DMS114 treated with DMSO at 0.1 percent for 48 hours (cell line): ENCODE results near the gene CADM1.

Experiments used
- DNase-seq: peaks from one replicate; lab custom pipeline; 2025; ENCODE audit not compliant: unreplicated experiment; lab: John Stamatoyannopoulos, UW

The CADM1 gene

DNA sequence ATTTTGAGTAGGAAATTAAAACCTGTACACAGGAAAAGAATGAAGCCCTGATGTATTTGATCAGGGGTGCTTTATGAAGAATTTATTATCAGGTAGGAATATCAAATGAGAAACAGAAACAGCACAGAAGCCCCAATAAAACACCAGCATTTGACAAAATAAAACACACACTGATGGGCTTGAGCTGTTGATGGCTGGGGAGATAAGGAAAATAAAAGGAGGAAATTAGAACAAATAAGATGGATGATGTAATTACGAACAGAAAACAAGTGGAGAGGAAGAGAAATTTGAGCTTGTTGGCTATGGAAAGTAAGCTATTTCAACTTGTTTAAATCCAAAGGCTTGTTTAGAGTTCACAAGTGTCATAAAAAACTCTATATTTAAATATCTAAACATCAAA is 213.7 kb downstream of the CADM1 start:
- no peak for DNase-seq

GRCh38 chr11:115287266-115287665 is 216.9 kb downstream of the CADM1 start:
- DNase-seq: no peak

DNA sequence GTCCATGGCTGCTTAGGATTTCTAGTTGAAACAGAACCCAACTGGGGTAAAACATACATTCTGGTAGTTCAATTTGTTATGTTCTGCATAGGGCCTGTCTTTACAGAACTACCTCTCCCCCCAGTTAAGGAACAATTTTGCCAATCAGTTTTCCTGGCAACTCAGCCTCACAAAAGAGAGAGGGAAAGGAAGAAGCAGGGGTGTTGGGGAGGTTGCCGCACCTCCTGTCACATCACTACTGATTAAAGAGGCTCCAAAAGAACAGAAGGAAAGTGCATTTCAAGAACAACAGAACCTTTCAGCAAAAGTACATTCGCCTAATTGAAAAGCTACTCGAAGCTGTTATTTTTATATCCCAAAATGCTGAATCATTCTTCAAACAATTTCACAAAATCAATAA is 217.6 kb downstream of the CADM1 start:
- no peak for DNase-seq

DNA sequence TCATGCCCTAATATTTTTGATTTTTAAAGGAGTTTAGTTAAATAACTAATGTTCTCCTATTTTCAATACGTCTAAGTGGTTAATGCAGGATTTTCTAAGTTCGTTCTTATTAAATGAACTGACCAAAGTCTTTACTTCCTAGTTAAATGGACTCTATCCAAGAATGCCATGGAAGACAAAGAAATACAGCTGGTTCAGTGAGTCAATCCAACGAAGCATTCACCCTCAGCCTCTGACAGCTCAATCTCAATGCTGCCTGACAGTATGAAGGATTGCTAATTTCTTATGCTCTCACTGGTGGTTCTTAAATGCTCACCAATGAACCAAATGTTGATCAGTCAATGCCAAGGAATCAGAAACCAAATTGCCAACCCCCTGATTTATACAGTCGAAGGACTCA is 219.4 kb downstream of the CADM1 start:
- no peak for DNase-seq

GRCh38 chr11:115282923-115283322 is 221.3 kb downstream of the CADM1 start:
- DNase-seq: no peak

- DNase-seq: no peak
These were observed 223.4 kb downstream of the CADM1 start for GRCh38 chr11:115280775-115281174.

DNA sequence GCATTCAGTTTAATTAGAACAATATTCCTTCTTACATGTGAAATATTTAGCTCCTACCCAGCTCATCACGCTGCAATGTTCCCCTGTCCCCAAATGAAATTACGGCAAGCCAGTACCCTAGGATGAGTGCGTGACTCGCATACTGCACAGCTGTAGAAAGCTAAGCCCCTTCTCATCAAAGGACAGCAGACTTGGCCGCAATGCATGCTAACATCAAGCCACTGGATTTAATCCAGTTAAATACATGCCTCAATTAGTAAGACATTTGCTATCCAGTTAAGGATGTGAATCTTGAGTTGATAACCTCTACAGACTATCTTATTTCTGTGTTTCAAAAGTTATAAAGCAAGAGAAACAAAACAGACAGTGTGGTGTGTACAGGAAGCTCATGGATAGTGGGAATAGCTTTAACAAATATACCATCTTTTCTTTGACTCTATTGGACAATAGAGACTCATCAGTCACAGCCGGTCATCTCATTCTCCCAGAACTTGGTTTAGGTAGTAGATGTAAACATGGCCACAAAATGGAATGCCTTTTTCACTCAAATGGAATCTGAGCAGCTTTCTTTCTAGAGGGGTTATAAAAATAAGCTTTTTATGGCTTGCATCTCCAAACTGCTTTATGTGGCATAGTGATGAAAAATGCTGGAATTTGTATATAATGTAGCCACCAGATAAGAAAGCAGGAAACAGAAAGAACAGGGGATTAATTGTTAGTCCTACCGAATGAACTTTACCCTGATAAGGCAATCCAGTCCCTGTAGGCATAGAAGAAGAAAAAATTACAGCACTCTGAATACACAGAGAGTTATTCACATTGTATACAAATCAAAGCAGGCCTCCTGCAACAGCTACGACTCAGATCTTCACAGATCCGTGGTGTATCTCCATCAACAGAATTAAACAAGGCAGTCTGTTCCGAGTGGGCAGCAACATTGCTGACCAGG is 224.1 kb downstream of the CADM1 start:
- no peak for DNase-seq

GRCh38 chr11:115276799-115277198 is 227.4 kb downstream of the CADM1 start:
- no peak for DNase-seq

GRCh38 chr11:115276191-115276590 is 228.0 kb downstream of the CADM1 start:
- DNase-seq: no peak

- DNase-seq: no peak
These were observed 229.2 kb downstream of the CADM1 start for GRCh38 chr11:115275045-115275444.

- no peak for DNase-seq
These were observed 231.3 kb downstream of the CADM1 start for GRCh38 chr11:115272925-115273324.

GRCh38 chr11:115271643-115272042 is 232.6 kb downstream of the CADM1 start:
- DNase-seq: no peak

DNA sequence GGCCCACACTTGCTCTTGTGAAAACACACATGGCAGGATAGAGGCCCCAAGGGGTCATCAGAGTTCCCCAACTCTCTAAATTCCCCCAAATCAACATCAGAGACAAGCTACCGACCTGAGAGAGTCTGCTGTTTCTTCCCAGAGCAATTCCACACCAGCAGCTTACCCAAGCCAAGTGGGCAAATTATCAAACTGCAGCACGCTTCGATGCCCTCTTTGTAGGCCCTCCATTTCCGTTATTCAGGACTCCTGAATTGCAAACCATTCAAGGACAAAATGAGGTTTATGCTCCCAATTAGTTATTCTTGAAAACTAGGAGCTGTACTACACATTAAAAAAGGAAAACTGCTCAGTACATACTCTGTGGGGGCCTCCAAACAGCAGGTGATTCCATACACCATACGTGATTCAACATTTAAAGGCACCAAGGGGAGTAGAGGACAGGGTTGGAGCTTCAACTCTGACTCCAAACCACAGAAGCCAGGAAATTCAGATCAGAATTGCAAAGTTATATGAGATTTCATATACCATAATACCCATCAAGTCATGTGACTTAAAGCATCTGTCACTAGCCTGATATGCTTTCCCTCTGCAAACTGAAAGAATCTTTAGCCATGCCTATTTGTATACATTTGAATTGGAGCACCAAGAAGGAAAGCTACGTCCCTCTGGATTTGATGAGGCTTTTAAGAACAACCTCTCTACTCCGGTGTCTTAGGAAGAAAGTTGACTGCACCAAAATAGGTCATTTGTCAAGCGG is 234.8 kb downstream of the CADM1 start:
- no peak for DNase-seq

DNA sequence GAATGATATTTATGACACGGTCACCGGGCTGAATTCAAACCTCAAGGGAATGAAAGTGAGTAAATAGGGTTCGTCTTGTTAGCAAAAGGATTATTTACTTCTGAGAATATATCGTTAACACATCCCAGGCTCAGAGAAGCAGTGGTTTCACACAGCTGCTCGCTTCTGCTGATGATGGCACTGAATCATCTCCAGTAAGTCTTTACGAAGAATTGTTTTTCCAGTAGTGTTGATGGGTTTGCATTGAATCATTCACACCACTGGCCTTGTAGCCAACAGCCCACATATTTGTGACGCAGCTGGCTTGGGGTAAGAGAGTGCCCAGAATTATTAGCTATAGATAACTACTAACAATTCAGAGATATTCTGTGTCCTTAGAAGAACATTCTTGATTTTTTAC is 236.3 kb downstream of the CADM1 start:
- no peak for DNase-seq

GRCh38 chr11:115267238-115267781 is 236.9 kb downstream of the CADM1 start:
- DNase-seq: no peak

DNA sequence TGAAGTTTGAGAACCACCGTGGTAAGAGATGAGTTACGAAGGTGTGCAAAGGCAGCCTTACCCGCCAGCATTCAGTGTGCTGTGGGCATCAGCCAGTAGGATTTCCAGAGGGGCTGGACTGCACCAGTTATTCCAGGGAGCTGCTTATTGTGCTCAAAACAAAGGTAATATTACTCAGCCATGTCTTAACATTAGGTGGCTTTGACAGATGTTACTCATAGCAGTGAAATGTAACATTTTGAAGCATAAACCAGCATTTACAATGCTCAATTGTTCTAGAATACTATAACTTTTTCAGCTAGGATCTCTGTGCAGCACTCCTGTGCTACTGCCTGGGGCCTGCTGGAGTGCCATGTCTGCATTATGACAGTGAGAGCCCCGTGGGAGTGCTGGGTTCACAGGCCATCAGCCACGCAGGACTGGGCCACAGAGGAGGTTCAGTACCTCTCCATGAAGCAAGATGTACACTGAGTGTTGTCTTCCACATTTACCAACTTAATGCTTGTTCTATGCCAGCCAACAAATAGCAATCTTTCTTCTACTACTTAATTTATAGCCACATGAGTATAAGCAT is 238.1 kb downstream of the CADM1 start:
- no peak for DNase-seq

GRCh38 chr11:115263799-115264656 is 240.2 kb downstream of the CADM1 start:
- DNase-seq: no peak

GRCh38 chr11:115258216-115258615 is 246.0 kb downstream of the CADM1 start:
- no peak for DNase-seq

- no peak for DNase-seq
These were observed 246.5 kb downstream of the CADM1 start for GRCh38 chr11:115257678-115258077.

GRCh38 chr11:115257270-115257669 is 246.9 kb downstream of the CADM1 start:
- DNase-seq: no peak
